Hematopoietic multipotent progenitor cell (in vitro differentiated cells): ENCODE results near the gene HSD3B2. TPM values are rescaled to one million over a fixed set of nuclear protein-coding genes. Genes with fewer than 3 reads are reported as not detected.

Source experiments
- DNase-seq, 3 donors: peaks; one replicate each; pipeline ENCODE4 v3.0.0-alpha.2; 2011 to 2015; ENCODE audit warnings: low read depth in 2 of 3, low spot score in 2 of 3
- total RNA-seq: library from RNA; depleted of rRNA; stranded (reverse); fragments of >200 nt; gene quantifications from one replicate; pipeline ENCODE4 v1.2.3, GENCODE V29; 2012

HSD3B2 gene
- total RNA-seq, 1 donor, result not detected

DNA sequence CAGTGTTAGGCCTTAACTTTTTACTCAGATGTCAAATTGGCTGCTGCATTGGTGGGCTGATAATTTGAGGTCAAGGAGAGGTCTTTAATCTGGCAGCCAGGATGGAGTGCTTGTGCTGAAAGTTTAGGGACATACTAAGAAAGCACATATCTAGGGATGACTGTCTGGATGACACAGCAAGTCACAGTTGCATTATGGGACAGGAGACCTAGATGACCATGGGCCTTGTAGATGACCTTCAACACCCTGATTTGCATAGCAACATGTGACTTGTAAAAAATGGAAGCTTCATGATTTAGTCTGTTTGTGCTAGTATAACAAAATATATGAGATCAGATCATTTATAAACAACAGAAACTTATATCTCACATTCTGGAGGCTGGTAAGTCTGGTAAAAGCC is 18.0 kb upstream of the HSD3B2 start:
- no peak for DNase-seq

DNA sequence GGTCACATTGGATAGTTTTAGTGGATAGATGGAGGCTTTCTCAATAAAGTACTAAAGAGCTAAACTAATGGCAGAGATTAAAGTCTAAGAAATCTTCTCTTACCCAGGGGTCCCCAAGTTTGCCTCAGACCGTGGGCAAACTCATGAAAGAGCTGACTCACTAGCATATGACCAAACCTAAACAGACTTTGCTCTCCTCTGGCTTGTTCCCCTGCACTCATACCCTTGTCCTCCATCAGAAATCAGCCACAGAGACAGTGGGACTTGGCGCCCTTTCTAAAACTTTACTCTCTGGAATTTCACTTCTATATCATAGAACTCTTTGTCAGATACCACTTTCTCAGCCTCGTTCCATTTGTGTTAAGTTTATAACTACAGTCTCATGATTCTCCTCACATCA is 17.0 kb upstream of the HSD3B2 start:
- no peak for DNase-seq

DNA sequence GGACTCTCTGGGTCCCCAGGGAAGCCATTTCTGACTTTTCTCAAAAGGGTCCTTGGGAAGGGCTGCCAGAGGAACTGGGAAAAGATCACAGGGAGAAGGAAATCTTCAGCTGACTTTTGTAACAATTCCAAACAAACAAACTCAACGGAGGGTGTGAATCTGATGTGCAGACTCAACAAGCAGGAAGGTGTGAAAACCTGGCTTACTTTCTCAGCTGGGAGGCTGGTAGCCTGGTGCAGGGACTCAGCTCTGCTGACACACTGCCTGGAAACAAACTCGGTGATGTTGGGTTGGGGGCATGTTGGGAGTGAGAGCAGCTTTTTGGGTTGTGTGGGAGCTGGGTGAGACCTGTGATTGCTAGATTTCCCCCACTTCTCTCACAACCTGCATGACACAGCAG is 10.2 kb upstream of the HSD3B2 start:
- no peak for DNase-seq

DNA sequence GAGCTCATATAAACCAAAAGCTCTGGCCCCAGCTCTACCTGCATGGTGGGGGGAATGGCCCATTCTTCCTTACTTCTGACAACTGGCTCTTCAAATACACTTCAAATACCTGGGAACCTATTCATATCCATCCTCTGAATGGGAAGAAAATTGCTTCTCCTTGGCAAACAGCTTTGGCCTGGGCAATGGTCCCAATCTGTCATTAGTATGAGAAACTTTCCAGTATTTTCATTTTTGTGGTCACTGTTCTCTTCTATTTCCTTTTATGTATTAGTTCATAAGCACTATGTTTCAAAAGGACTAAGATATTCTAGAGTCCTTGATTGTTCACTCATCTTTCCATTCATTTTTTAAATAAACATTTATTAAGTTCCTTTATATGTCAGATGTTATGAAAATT is 5.2 kb upstream of the HSD3B2 start:
- no peak for DNase-seq

DNA sequence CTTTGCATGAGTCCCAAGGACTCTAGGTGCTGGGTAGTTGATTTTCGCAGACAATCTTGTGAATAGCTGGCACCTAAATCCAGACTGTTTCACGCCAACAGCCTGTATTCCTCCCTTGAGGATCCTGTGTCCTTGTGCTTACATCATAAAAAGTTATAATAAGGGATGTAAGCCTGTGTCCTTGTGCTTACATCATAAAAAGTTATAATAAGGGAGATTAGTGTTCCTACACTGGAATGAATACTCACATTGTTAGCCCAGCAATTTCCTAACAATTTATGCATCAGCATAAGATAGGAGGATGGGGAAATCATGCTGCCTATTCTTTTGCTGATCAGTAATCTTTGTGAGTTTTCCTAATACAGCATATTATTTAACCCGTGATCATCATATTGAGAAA is 4.0 kb upstream of the HSD3B2 start:
- no peak for DNase-seq

DNA sequence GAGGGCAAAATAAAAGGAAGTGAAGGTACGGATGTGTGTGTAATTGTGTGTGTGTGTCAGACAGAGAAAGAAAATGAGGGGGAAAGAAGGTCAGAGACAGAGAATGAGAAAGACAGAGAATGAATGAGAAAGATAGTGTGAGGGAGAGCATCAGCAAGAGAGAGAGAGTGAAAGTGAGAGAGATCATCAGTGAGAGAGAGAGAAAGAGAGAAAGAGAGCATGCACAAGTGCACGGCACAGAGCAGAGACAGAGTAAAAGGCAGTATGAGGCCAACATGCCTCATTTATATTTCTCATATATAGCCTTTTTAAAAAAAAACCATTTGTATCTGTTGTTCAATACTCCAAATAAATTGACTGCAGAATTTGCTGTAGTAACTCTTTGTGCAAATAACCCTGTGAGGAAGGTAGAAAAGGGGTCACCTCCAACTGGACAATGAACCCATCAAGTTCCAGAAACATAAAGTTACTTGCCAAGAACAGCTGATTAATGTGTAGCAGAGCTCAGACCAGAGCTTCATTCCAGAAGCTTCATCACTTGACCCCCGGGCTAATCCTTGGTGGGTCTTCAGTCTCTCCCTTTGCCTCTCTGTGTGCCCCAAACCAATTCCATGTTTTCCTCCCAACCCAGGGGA is 1.2 kb downstream of the HSD3B2 start:
- DNase-seq, result no peak

DNA sequence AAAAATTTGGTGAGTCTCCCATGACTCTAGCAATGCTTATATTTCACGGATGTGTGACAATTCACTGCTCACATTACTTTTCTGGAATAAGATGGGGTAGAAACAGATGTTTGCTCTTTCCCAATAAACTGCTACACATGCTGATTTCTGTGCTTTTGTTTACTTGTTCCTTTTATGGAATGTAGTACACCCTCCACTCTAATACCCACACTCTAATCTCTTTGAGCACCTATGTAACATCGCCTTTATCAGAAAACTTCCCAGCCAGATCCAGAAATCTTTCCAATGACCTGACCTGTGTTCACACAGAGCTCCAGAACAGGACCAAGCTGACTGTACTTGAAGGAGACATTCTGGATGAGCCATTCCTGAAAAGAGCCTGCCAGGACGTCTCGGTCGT is 4.2 kb downstream of the HSD3B2 start:
- no peak for DNase-seq

DNA sequence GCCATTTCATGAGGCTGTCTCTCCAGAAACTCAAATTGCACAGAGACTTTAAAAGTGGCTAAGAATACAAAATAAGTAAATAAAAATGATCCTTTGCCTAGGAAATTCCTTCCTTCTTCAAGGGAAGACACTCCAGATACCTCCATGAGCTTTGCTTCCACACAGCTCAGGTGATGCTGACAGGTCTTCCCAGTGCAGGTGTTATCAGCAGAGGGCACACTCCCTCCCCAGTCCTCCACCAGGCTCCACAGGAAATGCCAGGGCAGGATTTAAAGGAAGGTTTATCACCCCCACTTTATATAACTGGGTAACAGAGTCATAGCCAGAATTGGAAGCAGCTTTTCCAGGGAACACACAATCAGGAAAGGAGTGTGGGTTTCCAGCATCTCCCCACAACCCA is 5.7 kb downstream of the HSD3B2 start:
- no peak for DNase-seq

DNA sequence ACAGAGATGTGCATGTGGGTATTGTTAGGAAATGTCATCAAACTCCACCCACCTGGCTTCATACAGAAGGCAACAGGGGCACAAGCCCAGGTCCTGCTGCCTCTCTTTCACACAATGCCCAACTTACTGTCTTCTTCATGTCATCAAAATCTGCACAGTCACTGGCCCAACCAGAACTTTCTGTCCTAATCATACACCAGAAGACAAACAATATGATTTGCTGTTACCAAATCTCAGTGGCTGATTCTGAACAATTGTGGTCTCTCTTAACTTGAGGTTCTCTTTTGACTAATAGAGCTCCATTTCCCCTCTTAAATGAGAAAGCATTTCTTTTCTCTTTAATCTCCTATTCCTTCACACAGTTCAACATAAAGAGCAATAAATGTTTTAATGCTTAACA is 7.7 kb downstream of the HSD3B2 start:
- no peak for DNase-seq

DNA sequence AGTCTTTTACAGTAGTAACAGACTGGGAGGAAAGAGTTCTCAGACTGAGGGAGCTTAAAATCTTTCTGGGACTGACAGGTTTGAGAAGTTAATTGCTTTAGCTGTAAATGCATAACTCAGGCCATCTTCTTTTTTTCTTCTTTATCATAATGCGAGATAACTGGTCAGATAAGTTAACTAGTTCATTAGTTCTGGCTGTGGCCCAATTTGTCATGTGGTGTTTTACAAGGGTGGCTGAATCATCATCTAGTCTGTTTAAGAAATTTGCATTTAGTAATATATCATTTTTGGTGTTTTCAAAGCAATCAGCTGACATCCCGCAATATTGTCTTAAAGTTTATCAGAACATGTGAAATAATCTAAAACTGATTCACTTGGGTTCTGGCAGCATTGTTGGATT is 14.0 kb downstream of the HSD3B2 start:
- DNase-seq, result no peak

DNA sequence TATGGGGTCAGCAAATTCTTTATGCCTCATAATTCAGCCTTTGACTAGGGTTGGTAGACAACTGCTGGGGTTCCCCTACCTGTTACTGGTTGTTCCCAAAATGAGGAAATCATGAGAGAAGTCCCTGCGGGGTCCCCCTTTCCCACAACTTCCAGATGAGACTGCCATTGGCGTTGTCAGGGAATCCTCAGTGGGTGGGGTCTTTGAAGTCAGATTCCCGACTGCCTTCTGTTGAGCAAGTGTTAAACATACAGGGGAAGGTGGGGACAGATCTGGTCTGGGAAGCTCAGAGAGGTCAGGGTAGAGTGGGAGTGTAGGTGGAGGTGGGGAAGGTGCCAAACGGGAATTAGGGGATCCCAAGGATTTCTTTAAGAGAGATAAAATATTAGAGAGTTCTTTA is 14.7 kb downstream of the HSD3B2 start:
- DNase-seq, result no peak

DNA sequence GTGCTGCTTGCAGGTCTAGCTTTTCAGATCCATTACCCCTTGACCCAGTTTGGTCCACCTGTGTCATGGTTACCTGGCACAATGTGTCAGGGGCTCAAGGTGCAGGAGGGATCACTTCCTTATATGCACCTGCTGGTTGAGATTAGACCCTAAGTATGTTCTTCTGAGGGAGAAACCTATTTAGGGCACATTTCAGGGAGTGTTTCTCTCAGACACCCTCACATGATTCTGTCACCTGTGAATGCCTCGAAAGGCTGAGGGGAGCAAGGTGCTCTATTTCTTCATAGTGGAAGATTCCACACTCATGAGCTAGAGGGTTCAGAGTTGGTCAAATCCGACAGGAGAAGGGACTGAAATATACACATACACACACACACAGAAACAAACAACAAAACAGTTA is 15.5 kb downstream of the HSD3B2 start:
- no peak for DNase-seq

DNA sequence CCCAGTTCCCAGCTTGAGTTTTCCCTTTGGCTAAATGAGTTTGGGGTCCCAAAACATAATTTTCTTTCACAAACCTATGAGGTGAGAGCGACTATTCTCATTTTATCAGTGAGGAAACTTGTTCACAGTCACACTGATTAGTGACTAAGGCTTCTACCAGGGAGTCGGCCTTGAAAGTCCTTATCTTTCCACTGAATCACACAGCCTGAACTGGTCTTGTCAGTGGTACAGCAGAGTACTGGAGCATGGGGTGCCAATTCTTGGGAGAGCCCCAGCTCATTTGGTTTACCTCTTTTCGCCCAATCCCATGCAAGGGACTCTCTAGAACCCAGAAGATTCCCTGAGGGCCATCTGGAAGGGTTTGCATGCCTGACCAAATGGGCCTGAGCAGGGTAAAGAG is 16.9 kb downstream of the HSD3B2 start:
- DNase-seq, result no peak

DNA sequence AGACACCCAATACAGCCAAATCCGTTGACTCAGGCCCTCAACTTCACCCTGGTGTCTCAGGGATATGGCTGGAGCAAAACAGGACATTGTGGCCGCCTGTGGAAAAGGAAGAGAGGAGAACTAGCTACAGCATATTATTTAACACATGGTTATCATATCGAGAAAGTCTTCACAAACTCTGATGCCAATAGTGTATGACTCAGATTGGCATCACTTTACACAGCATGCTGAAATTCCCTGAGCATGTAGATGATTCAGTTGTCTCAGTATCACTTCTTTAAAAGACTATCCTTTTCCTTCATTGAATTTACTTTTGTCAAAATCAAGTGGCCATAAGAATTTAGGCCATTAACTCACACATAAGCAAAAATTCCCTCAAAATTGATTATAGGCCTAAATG is 20.1 kb downstream of the HSD3B2 start:
- no peak for DNase-seq

DNA sequence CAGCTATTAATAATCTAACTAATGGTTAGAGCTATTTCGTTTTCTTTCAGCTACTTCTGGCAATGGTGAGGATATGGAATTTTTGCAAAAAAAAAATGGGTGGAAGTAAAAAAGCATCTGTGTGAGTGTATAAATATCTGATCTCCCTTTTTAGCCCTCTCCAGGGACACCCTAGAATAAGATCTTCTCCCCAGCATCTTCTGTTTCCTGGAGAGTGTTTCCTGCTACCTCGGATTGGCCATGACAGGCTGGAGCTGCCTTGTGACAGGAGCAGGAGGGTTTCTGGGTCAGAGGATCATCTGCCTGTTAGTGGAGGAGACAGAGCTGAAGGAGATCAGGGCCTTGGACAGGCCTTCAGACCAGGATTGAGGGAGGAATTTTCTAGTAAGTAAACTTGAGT is 23.8 kb downstream of the HSD3B2 start:
- DNase-seq, result no peak

DNA sequence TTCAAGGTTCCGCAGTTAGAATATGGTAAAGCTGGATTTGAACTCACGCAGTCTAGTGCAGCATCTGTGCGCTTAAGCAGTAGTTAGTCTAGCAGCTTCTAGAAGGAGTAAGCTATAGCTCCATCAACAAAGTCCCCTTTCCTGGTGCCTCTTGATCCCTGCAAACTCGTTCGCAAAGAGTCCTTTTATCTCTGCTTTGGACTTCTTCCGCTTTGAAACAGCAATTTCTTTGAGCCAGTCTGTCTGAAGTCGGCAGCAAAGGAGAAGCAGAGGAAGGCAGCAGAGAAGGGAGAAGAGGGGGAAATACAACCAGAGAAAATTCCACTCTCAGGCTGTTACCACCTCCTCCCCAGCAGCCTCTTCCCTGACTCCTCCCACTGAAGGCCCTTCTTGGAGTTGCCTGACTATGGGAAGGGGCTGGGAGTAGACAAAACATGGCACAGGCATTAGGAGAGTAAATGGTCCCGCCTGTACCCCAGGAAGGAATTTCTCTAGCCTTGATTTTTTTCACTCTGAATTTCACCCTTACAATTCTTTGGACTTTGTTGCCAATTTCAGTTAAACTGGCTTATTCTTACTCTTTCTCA is 25.9 kb downstream of the HSD3B2 start:
- DNase-seq, result no peak

DNA sequence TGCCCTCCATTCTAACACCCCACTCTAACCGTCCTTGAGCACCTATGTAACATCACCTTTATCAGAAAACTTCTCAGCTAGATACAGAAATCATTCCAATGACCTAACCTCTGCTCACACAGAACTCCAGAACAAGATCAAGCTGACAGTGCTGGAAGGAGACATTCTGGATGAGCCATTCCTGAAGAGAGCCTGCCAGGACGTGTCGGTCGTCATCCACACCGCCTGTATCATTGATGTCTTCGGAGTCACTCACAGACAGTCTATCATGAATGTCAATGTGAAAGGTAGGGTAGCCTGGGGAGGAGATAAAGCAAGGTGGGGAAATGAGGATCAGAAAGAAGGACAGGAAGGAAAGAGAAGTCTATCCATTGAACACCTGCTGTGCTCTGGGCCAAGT is 27.8 kb downstream of the HSD3B2 start:
- DNase-seq, result no peak

DNA sequence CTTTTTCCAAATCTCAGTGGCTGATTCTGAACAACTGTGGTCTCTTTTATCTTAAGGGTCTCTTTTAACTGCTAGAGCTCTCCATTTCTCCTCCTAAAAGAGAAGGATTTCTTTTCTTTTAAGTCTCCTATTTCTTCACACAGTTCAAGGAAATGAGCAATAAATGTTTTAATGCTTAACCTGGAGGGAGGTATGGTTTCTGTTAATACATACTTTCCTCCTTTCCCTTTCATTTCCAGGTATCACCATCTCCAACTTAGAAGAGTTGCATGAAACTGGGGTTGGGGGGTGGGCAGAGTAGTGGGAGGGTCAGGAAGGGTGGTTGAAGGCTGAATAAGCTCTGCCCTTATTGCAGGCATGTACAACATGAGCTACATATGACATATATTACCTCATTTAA is 31.4 kb downstream of the HSD3B2 start:
- DNase-seq, result no peak

DNA sequence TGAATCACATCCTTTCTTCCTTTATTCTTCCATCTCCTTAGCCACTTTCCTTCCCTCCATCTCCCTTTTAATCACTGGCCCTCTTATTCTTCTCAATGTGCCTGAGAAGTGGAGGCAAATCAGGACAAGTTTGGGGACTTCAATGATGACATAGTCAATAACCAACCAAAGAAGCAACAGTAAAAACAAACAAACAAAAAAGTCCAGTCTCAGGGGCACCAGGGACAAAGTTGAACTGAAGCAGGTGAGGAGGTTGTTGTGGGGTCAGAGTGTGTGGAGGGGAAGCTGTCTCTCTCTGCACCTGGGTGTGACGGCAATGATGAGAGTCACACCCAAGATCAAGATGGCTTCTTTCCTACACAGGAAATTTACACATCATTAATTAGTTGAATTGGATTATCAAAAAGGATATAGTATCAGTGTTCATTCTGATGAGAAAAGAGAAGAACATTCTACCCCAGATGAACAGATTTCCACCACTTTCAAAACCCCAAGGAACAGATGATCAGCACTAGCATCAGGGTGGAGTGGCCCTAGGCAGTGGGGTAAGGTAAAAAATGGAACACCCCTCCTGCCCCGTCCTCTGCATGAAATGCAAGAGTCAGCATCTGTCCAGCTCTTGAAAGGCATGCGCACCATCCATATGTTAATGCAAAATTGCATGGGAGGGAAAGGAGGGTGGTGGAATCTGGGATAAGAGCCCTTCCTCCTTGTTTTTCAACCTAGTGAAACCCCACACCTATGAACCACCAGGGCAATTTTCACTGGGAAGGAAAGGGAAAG is 32.6 kb downstream of the HSD3B2 start:
- no peak for DNase-seq

DNA sequence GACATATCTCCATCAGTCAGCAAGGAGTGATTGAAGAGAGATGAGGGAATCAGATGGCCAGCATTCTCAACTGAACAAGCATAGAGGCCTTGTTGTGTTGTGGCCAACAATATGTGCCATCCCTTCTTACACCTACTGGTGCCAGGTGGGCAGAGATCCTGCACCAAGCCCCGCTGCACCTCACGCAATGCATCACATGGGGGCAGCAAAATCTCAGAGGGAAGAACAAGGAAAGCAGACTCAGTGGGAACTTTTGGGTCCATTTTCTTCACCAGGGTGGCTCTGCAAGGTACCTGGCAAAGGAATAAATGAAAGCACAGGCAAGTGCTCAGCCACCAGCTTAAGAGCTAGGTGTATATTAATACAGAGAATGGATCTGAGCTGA is 33.2 kb downstream of the HSD3B2 start:
- no peak for DNase-seq

DNA sequence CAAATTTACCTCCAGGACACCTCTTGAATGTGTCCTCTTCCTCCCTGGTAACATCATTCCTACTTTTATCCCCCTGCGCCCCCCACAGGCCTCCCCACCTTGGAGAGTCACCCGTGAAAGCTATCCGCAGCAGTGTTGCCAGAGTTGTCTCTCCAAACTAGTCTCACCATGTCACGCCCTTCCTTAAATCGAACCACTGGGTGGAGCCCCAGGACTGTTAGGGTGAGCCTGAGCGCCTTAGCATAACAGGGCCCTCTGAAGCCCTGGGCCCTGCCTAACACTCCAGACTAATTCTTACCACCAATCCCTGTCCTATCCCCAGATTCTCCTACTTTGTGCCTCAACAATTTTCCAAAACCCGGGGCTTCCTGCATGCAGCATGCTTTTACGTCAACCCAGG is 35.0 kb downstream of the HSD3B2 start:
- no peak for DNase-seq

DNA sequence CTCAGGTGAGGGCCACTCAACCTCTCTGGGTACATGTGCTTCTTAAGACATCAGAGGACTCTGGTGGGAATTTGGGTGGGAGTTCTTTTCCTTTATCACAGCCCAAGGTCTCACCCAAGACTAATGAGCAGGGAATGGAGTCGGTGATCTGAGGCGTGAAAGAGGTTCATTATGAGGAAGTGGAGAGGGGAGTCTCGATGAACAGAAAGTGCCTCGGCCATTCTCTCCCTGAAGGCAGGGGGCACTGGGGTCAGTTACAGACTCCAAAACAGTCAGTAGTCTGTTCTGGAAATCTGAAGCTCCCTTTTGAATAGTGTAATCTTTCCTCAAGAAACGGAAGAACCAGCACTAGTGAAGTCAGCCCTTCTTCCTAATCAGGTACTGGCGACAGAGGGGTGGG is 36.2 kb downstream of the HSD3B2 start:
- no peak for DNase-seq
